GM18867 (cell line): ENCODE data around the gene PDZD2.
A peak's percentile ranks its signal among the peaks of the same experiment; 100 is the strongest.
"Not testable (repeated sequence)": the region's sequence is repeated elsewhere in the genome, so short reads cannot be mapped to it uniquely, and the experiment has no call there.

Experiments used
- ATAC-seq: cut with Tn5 transposase; IDR thresholded peaks from one replicate; pipeline ENCODE4 v1.9.1; 2021; ENCODE audit warnings: mild to moderate bottlenecking, moderate library complexity; ENCODE audit not compliant: unreplicated experiment

Gene PDZD2

GRCh38 chr5:31638748-31639418 is at the start of gene PDZD2:
Gene PDZD2 (plus strand): TSS chr5:31639131.
- peak; percentile 81 for ATAC-seq

GRCh38 chr5:31593665-31594064 is 45.3 kb upstream of the PDZD2 start:
- ATAC-seq, result no peak

DNA sequence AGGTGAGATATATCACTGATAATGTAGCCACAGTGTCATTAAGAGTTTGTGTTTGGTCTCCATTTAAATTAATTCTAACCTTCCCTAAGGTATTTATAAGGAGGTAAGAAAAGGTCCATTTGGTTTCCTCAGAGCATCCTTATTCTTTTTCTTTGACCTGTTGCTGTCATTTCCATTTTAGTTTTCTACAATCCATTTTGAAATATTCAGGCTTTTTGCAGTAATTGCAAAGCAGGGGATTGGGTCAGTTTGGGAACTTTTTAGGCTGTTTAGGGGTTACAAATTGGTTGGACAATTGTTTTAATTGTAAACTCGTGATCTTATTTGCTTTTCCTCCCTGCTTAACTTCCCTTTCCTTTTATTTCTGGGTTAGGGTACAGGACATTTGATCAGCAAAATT is 42.6 kb upstream of the PDZD2 start:
- ATAC-seq, result no peak

GRCh38 chr5:31598640-31599611 is 40.0 kb upstream of the PDZD2 start:
- ATAC-seq, result no peak

DNA sequence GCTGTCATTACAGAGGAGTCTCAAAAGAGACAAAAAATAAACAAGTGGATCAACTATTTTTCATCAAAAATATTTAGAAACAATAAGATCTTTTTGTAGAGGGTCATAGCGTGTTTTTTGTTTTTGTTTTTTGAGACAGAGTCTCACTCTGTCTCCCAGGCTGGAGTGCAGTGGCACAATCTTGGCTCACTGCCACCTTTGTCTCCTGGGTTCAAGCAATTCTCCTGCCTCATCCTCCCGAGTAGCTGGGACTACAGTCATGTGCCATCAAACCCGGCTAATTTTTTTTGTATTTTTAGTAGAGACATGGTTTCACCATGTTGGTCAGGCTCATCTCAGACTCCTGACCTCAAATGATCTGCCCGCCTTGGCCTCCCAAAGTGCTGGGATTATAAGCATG is 36.6 kb upstream of the PDZD2 start:
- ATAC-seq, result not testable (repeated sequence)

- ATAC-seq, result no peak
Observed at GRCh38 chr5:31604240-31604639, 34.7 kb upstream of the PDZD2 start.

DNA sequence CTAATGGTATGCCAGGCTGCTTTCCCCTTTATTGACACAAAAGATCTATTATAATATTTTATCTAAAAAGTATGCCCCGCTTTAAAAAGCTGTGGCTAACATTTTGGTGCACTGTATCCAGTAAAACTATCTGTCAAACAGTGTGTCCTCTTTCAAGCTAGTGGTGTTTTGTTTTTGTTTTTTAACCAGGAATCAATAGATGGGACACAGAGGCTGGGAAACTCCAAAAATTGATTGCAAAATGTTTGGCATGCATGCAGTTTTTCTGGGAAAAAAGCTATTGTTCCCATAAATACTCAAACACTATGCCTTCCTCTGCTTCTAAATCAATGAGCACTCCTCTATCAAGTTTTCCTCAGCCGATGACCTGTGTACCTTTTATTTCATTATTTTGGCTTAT is 34.3 kb upstream of the PDZD2 start:
- ATAC-seq, result no peak

GRCh38 chr5:31605920-31606319 is 33.0 kb upstream of the PDZD2 start:
- ATAC-seq, result no peak

DNA sequence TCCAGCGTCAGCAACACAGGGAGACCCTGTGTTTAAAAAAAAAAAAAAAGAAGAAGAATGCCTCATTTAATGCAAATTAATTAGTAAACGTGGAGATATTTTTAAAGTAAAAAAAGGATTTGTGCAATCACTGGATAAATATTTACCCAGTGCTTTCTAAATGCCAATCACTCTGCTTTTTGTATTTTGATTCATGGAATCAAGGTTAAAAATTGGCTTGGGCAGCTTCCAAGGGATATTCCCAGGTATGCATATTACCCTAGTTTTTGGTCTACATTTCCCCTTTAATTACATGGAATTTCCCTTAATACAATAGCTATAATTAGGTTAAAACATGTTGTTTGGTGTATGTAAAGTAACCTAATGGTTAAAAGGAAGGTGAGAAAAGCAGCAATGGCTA is 31.4 kb upstream of the PDZD2 start:
- ATAC-seq, result no peak

DNA sequence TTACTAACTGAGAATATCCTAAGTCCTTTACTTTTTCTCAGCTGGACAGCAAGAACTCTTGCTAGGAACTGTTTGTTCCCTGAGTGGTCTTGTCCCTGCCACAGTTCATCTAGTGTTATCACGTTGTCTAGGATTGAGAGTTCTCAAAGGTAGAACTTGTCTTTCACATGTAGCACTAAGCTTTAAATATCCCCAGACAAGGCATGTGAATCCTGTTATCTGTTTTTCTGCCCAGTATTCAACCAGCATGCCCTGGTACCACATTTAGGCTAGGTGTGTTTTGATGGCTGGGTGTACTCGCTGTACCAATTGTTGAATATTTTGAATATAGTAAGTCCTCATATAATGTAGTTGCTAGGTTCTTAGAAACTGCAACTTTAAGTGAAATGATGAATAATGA is 27.9 kb upstream of the PDZD2 start:
- ATAC-seq, result no peak

DNA sequence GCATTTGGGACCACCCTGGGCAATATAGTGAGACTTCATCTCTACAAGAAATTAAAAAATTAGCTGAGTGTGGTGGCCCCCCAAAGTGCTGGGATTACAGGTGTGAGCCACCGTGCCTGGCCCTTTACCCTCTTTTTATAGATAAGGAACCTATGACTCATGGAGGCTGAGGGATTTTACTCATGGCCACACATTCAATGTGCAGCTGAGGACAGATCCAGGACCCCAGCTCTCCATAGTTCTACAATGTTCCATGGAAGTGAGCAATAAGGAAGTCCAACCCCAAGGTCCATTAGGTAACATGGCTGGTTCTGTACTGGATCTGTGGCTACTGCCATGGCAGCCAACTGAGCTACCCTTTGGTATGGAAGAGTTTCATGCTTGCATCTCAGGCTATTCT is 25.3 kb upstream of the PDZD2 start:
- no peak for ATAC-seq

- no peak for ATAC-seq
Observed at GRCh38 chr5:31614151-31615020, 24.5 kb upstream of the PDZD2 start.

- no peak for ATAC-seq
Observed at GRCh38 chr5:31617867-31618266, 21.1 kb upstream of the PDZD2 start.

- no peak for ATAC-seq
Observed at GRCh38 chr5:31620026-31620425, 18.9 kb upstream of the PDZD2 start.

DNA sequence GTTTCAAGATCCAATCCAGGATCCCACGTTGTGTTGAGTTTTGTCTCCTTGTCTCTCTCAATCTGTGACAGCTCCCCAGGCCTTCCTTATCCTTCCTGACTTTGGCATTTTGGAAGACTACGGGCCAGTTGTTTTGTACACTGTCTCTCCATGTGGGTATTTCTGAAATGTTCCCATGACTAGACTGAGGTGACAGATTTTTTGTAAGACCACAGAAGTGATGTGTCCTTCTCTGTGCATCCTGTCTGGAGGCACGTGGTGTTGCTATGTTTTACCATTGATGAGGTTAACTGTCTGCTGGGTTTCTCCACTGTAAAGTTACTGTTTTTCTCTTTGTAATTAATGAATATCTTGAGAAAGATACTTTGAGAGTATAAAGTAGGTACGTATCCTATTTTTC is 15.7 kb upstream of the PDZD2 start:
- no peak for ATAC-seq

GRCh38 chr5:31625394-31625793 is 13.5 kb upstream of the PDZD2 start:
- no peak for ATAC-seq

DNA sequence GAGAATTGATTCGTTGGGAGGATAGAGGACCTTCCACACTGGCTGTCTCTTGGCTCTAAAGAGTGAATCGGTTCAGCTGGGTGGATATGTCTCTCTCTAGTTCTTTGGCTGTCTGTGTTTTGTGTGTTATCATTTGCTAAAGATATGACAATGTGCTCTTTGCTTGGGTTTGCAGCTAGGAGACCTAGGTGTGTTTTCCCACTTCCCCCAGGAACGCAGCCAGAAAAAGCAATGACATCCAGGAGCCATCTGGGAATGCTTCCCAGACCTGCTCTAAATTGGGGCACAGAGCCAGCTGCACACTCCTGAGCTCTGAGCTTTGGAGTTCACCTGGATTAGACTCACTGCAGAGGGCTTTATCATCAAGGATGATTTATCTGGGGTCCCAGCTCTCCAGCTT is 12.8 kb upstream of the PDZD2 start:
- no peak for ATAC-seq

DNA sequence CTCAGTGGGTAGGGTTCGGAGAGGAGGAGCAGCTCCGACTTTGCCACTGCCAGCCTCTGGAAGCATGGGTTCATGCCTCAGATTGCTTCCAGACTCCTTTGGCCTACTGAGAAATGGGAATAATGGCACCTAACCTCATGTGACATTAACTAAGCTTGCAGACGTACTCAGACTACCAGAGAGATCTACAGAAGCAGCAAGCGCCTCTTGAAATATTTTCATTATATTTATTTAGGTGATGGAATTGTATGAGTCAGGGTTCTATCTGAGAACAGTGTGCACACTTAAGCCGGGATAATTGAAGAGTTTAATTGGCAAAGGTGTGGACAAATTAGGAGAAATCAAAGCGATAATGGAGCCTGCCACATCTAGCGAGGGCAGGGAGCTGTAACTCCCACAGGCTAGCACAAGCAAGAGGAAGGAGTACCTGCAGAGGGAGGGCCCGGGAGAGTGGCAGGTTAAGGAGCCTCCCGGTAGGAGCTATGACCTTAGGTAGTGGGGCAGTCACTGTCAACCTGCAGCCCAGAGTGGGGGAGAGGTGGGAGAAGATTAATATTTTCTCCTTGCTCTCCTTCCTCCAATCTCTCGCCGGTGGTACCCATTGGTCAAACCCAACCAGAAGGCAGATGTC is 12.2 kb upstream of the PDZD2 start:
- no peak for ATAC-seq

GRCh38 chr5:31630931-31631330 is 8.0 kb upstream of the PDZD2 start:
- no peak for ATAC-seq

GRCh38 chr5:31632460-31632859 is 6.5 kb upstream of the PDZD2 start:
- no peak for ATAC-seq

GRCh38 chr5:31635446-31635845 is 3.5 kb upstream of the PDZD2 start:
- ATAC-seq, result no peak
